ENCODE data around the gene PLCG2.

DNA sequence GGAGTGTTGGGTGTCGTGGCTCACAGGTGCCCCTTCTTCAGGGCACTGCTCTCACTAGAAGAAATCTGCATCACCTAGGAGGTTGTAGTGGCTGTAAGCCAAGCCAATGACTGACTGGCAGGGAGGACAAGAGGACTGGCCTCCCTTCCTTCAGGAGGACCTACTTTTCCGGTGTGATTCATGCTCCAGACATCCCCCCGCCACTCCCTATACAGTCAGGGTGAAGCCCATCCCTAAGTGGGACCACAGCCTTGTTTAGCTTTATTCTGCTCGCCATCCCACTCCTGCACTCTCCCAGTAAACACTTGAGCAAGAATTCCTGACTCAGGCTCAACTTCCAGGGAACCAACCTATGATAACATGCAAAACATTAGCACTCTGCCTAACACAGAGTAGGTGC, 67.0 kb downstream of the PLCG2 start:
- TF ChIP-seq, protein P1, sequence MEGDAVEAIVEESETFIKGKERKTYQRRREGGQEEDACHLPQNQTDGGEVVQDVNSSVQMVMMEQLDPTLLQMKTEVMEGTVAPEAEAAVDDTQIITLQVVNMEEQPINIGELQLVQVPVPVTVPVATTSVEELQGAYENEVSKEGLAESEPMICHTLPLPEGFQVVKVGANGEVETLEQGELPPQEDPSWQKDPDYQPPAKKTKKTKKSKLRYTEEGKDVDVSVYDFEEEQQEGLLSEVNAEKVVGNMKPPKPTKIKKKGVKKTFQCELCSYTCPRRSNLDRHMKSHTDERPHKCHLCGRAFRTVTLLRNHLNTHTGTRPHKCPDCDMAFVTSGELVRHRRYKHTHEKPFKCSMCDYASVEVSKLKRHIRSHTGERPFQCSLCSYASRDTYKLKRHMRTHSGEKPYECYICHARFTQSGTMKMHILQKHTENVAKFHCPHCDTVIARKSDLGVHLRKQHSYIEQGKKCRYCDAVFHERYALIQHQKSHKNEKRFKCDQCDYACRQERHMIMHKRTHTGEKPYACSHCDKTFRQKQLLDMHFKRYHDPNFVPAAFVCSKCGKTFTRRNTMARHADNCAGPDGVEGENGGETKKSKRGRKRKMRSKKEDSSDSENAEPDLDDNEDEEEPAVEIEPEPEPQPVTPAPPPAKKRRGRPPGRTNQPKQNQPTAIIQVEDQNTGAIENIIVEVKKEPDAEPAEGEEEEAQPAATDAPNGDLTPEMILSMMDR (IDR thresholded peaks at IDR 0.05), result no peak
- TF ChIP-seq POLR2A (IDR thresholded peaks at IDR 0.05) (no peak), POLR2AphosphoS5 (IDR thresholded peaks at IDR 0.05; ENCODE audit: insufficient read depth in 1 of 2, low read depth in 1 of 2) (no peak)
